HEK293 (cell line): ENCODE results near the gene PGGT1B.

Source experiments
- CTCF ChIA-PET: fragments of 350-600 bp; formaldehyde crosslinking; extraction: SDS; loops from one replicate; lab custom pipeline; 2021; ENCODE audit warnings: antibody characterized with exemption; lab: Yijun Ruan, JAX
- POLR2A ChIA-PET: fragments of 300-600 bp; formaldehyde crosslinking; extraction: SDS; loops from one replicate; lab custom pipeline; 2020; ENCODE audit warnings: antibody characterized with exemption, inconsistent platforms; lab: Yijun Ruan, JAX
- H3K27ac ChIP-seq: fragments of 200-500 bp; sonication (Bioruptor generic); 2 replicates; pipeline ENCODE4 v1.5.1; 2014; ENCODE audit warnings: low read depth, low read length, control low read depth, inconsistent platforms; ENCODE audit errors: extremely low read depth
- H3K36me3 ChIP-seq, 2 experiments: fragments of 200-500 bp in 1 of 2; sonication (Bioruptor generic) in 1 of 2; 1 replicate in 1 of 2; 2 replicates in 1 of 2; pipeline ENCODE4 v1.5.1; 2014 to 2017; ENCODE audit warnings: inconsistent platforms in 2 of 2, low read length in 2 of 2; ENCODE audit not compliant: control insufficient read depth in 2 of 2, insufficient read depth in 1 of 2
- H3K4me1 ChIP-seq: fragments of 200-500 bp; sonication (Bioruptor generic); 2 replicates; pipeline ENCODE4 v1.5.1; 2014; ENCODE audit warnings: mild to moderate bottlenecking, low read length, inconsistent platforms; ENCODE audit not compliant: control insufficient read depth, insufficient read depth
- H3K4me3 ChIP-seq: 2 replicates; pipeline ENCODE4 v1.5.1; 2011; ENCODE audit warnings: low read depth, mild to moderate bottlenecking, control low read depth, low read length, moderate library complexity
- H3K9me3 ChIP-seq: fragments of 200-500 bp; sonication (Bioruptor generic); 2 replicates; pipeline ENCODE4 v1.5.1; 2014; ENCODE audit warnings: low read depth, low read length, inconsistent platforms; ENCODE audit not compliant: control insufficient read depth, insufficient read depth
- AEBP2 ChIP-seq: fragments of 450-650 bp; formaldehyde crosslinking; IDR thresholded peaks from 2 replicates; pipeline ENCODE4 v1.5.1; 2016; ENCODE audit warnings: missing biosample characterization, missing genetic modification characterization, borderline replicate concordance
- EGR2 ChIP-seq: fragments of 450-650 bp; formaldehyde crosslinking; IDR thresholded peaks from 2 replicates; pipeline ENCODE4 v1.5.1; 2016; ENCODE audit warnings: low read depth, missing biosample characterization, missing genetic modification characterization
- GLI2 ChIP-seq: fragments of 450-650 bp; formaldehyde crosslinking; IDR thresholded peaks from 2 replicates; pipeline ENCODE4; 2017; ENCODE audit warnings: missing biosample characterization, missing genetic modification characterization, low read depth, borderline replicate concordance
- GLIS2 ChIP-seq: fragments of 450-650 bp; formaldehyde crosslinking; IDR thresholded peaks from 2 replicates; pipeline ENCODE4 v1.5.1; 2016; ENCODE audit warnings: missing biosample characterization, missing genetic modification characterization
- HOXC10 ChIP-seq: sonication (generic); formaldehyde crosslinking; IDR thresholded peaks from 2 replicates; pipeline ENCODE4 v1.8.1; 2023; ENCODE audit warnings: mild to moderate bottlenecking, missing genetic modification reagents
- SCRT2 ChIP-seq: fragments of 450-650 bp; formaldehyde crosslinking; IDR thresholded peaks from 2 replicates; pipeline ENCODE4 v1.5.1; 2016; ENCODE audit warnings: missing biosample characterization, missing genetic modification characterization
- SETDB1 ChIP-seq: IDR thresholded peaks from one replicate; pipeline ENCODE4 v1.6.1; 2017; ENCODE audit warnings: mild to moderate bottlenecking, low read length, moderate library complexity, mixed read lengths; ENCODE audit not compliant: insufficient read length
- TRIM28 ChIP-seq: IDR thresholded peaks from 2 replicates; pipeline ENCODE4 v1.6.1; 2011; ENCODE audit warnings: low read length, control low read depth, borderline replicate concordance
- ZBTB20 ChIP-seq: fragments of 450-650 bp; formaldehyde crosslinking; IDR thresholded peaks from 2 replicates; pipeline ENCODE4 v1.5.1; 2016; ENCODE audit warnings: missing biosample characterization, missing genetic modification characterization
- ZBTB8A ChIP-seq: fragments of 450-650 bp; formaldehyde crosslinking; IDR thresholded peaks from 2 replicates; pipeline ENCODE4 v1.5.1; 2016; ENCODE audit warnings: missing biosample characterization, missing genetic modification characterization
- ZNF157 ChIP-seq: fragments of 450-650 bp; formaldehyde crosslinking; IDR thresholded peaks from 2 replicates; pipeline ENCODE4 v1.5.1; 2016; ENCODE audit warnings: missing biosample characterization, missing genetic modification characterization
- ZNF19 ChIP-seq: fragments of 450-650 bp; formaldehyde crosslinking; IDR thresholded peaks from 2 replicates; pipeline ENCODE4; 2016; ENCODE audit warnings: missing biosample characterization, missing genetic modification characterization, low read depth
- ZNF341 ChIP-seq: fragments of 450-650 bp; formaldehyde crosslinking; IDR thresholded peaks from 2 replicates; pipeline ENCODE4; 2016; ENCODE audit warnings: low read depth, missing biosample characterization, missing genetic modification characterization
- ZNF423 ChIP-seq: fragments of 450-650 bp; formaldehyde crosslinking; IDR thresholded peaks from 2 replicates; pipeline ENCODE4 v1.5.1; 2016; ENCODE audit warnings: missing biosample characterization, missing genetic modification characterization
- ZNF561 ChIP-seq: fragments of 450-650 bp; IDR thresholded peaks from 2 replicates; pipeline ENCODE4 v1.5.1; 2018; ENCODE audit warnings: missing biosample characterization, missing genetic modification characterization, borderline replicate concordance
- ZNF585B ChIP-seq: fragments of 450-650 bp; formaldehyde crosslinking; IDR thresholded peaks from 2 replicates; pipeline ENCODE4 v1.5.1; 2016; ENCODE audit warnings: missing biosample characterization, missing genetic modification characterization
- ZNF660 ChIP-seq: fragments of 450-650 bp; IDR thresholded peaks from 2 replicates; pipeline ENCODE4 v1.5.1; 2018; ENCODE audit warnings: missing biosample characterization, mild to moderate bottlenecking, missing genetic modification characterization
- ZNF747 ChIP-seq: fragments of 450-650 bp; formaldehyde crosslinking; IDR thresholded peaks from 2 replicates; pipeline ENCODE4 v1.5.1; 2016; ENCODE audit warnings: missing biosample characterization, missing genetic modification characterization
- ZNF777 ChIP-seq: fragments of 450-650 bp; formaldehyde crosslinking; IDR thresholded peaks from 2 replicates; pipeline ENCODE4 v1.5.1; 2017; ENCODE audit warnings: missing biosample characterization, missing genetic modification characterization, borderline replicate concordance
- ZSCAN30 ChIP-seq: fragments of 450-650 bp; IDR thresholded peaks from 2 replicates; pipeline ENCODE4 v1.5.1; 2018; ENCODE audit warnings: missing biosample characterization, mild to moderate bottlenecking, missing genetic modification characterization, moderate library complexity

The PGGT1B gene

GRCh38 chr5:115169487-115170133 lies 93.1 kb downstream of the PGGT1B start, which contains the start of gene TRIM36 (continued):
- peak; percentile 98 for TF ChIP-seq ZBTB8A

- POLR2A ChIA-PET = interaction anchor here (0.6 to 1.1 kb wide), 5 partner anchors 11 to 405 kb away, joined by 3 to 6 read pairs (median 3); partner anchors contain the start of gene CCDC112
- CTCF ChIA-PET = no interaction called here
- Histone ChIP-seq H3K9me3 (no peaks in the 10 kb centered on the region), H3K27ac (peak overlapping the region; percentile 55; the same call in 1 of the 2 replicates), H3K36me3 (peaks cover 0 to 3% of the 10 kb centered on the region in 2 experiments; a peak in 1 of 3 replicates), H3K4me1 (peaks cover 4% of the 10 kb centered on the region; the same call in 1 of the 2 replicates), H3K4me3 (peak overlapping the region; percentile 94)
- no peak for TF ChIP-seq ZNF341 (tag by site-specific recombination)
- 0 out of 2 replicates have a peak, but pooled peaks have one; percentile 48 for TF ChIP-seq ZNF561 (tag by site-specific recombination)
- TF ChIP-seq ZNF660 (tag by site-specific recombination) = peak; percentile 27; the same call in 1 of the 2 replicates
- TF ChIP-seq GLI2 (tag by site-specific recombination) = no peak
- peak; percentile 11; the same call in 1 of the 2 replicates for TF ChIP-seq ZSCAN30 (tag by site-specific recombination)
- TF ChIP-seq ZNF777 (tag by site-specific recombination) = 0 out of 2 replicates have a peak, but pooled peaks have one; percentile 12
- TF ChIP-seq ZNF747 (tag by site-specific recombination) = no peak
- TF ChIP-seq ZBTB20 = peak; percentile 63
- no peak for TF ChIP-seq EGR2 (tag by site-specific recombination)
- peak; percentile 82; the same call in 1 of the 2 replicates for TF ChIP-seq GLIS2 (tag by site-specific recombination)
- 0 out of 2 replicates have a peak, but pooled peaks have one; percentile 43 for TF ChIP-seq SCRT2 (tag by site-specific recombination)
Observed at GRCh38 chr5:115168829-115169486, 93.7 kb downstream of the PGGT1B start.

- peaks cover 0 to 3% of the 10 kb centered on the region in 2 experiments; a peak in 2 of 3 replicates for H3K36me3 ChIP-seq
- CTCF ChIA-PET = no interaction called here
- no peak overlapping the region for H3K4me3 ChIP-seq
- H3K4me1 ChIP-seq = peaks cover 4% of the 10 kb centered on the region; the same call in 1 of the 2 replicates
- TF ChIP-seq SETDB1 (peak; percentile 62), TRIM28 (peak; percentile 64; the same call in 1 of the 2 replicates), ZNF585B (tag by site-specific recombination) (peak; percentile 98), ZNF157 (tag by site-specific recombination) (no peak)
- POLR2A ChIA-PET = no interaction called here
- H3K27ac ChIP-seq = no peak overlapping the region
- H3K9me3 ChIP-seq = no peaks in the 10 kb centered on the region
Observed at GRCh38 chr5:115166744-115167393, 95.8 kb downstream of the PGGT1B start.

GRCh38 chr5:115165790-115166189 lies 96.9 kb downstream of the PGGT1B start:
- ChIA-PET POLR2A (no interaction called here), CTCF (no interaction called here)
- no peak overlapping the region for H3K4me3 ChIP-seq

More at GRCh38 chr5:115165790-115166189, 96.9 kb downstream of the PGGT1B start:
- Histone ChIP-seq H3K4me1 (peaks cover 4% of the 10 kb centered on the region; the same call in 1 of the 2 replicates), H3K27ac (no peak overlapping the region), H3K9me3 (no peaks in the 10 kb centered on the region), H3K36me3 (peaks cover 0 to 3% of the 10 kb centered on the region in 2 experiments; a peak in 2 of 3 replicates)
- TF ChIP-seq HOXC10 (CRISPR knock-in tag) (no peak), ZNF19 (tag by site-specific recombination) (no peak), AEBP2 (no peak), ZNF423 (tag by site-specific recombination) (no peak)
